Neural progenitor cell (in vitro differentiated cells): ENCODE data around the gene MYF5. TPM values are rescaled to one million over a fixed set of nuclear protein-coding genes. Genes with fewer than 3 reads are reported as not detected.

Experiments used
- DNase-seq: peaks from one replicate; pipeline ENCODE4 v3.0.0-alpha.2; 2016; ENCODE audit warnings: low spot score
- H2AFZ ChIP-seq: fragments of 200-600 bp; sonication (generic); replicated peaks from 2 replicates; pipeline ENCODE4 v1.6.1; 2016; ENCODE audit warnings: antibody characterized with exemption
- H3F3A ChIP-seq: fragments of 200-600 bp; sonication (generic); 2 replicates; pipeline ENCODE4 v1.6.1; 2016; ENCODE audit warnings: antibody characterized with exemption, low read depth
- H3K27ac ChIP-seq: fragments of 200-600 bp; sonication (generic); 2 replicates; pipeline ENCODE4 v1.5.1; 2016; ENCODE audit warnings: mild to moderate bottlenecking
- H3K27me3 ChIP-seq: fragments of 200-600 bp; sonication (generic); 2 replicates; pipeline ENCODE4 v1.6.1; 2016; ENCODE audit warnings: mild to moderate bottlenecking, moderate library complexity
- H3K36me3 ChIP-seq: fragments of 200-600 bp; sonication (generic); 2 replicates; pipeline ENCODE4 v1.5.1; 2016
- H3K4me1 ChIP-seq: fragments of 200-600 bp; sonication (generic); 2 replicates; pipeline ENCODE4 v1.6.1; 2016; ENCODE audit warnings: mixed run types
- H3K4me2 ChIP-seq: fragments of 200-600 bp; sonication (generic); 2 replicates; pipeline ENCODE4 v1.6.1; 2016
- H3K4me3 ChIP-seq: fragments of 200-600 bp; sonication (generic); 2 replicates; pipeline ENCODE4 v1.5.1; 2016
- H3K79me2 ChIP-seq: fragments of 200-600 bp; sonication (generic); 2 replicates; pipeline ENCODE4 v1.6.1; 2016; ENCODE audit warnings: low read depth
- H3K9ac ChIP-seq: fragments of 200-600 bp; sonication (generic); 2 replicates; pipeline ENCODE4 v1.6.1; 2016
- H3K9me3 ChIP-seq: fragments of 200-600 bp; sonication (generic); 2 replicates; pipeline ENCODE4 v1.5.1; 2016; ENCODE audit warnings: low read depth
- H4K20me1 ChIP-seq: fragments of 200-600 bp; sonication (generic); 2 replicates; pipeline ENCODE4 v1.6.1; 2016; ENCODE audit warnings: low read depth
- H3K27ac Mint-ChIP-seq: 3 replicates; pipeline ENCODE4 v1.8.0; 2021; ENCODE audit warnings: mixed read lengths
- H3K27me3 Mint-ChIP-seq: 2 replicates; pipeline ENCODE4 v1.8.0; 2022; ENCODE audit warnings: low read depth, mild to moderate bottlenecking, inconsistent platforms, moderate library complexity, mixed read lengths; ENCODE audit not compliant: insufficient read depth
- H3K36me3 Mint-ChIP-seq: 3 replicates; pipeline ENCODE4 v1.8.0; 2021; ENCODE audit warnings: mixed read lengths
- H3K4me1 Mint-ChIP-seq: 3 replicates; pipeline ENCODE4 v1.8.0; 2021; ENCODE audit warnings: mixed read lengths
- H3K4me3 Mint-ChIP-seq: 3 replicates; pipeline ENCODE4 v1.8.0; 2021; ENCODE audit warnings: mild to moderate bottlenecking, moderate library complexity, mixed read lengths
- H3K9me3 Mint-ChIP-seq: 3 replicates; pipeline ENCODE4 v1.8.0; 2020; ENCODE audit warnings: mixed read lengths
- EZH2 ChIP-seq: fragments of 200-600 bp; sonication (generic); IDR thresholded peaks from 2 replicates; pipeline ENCODE4 v1.6.1; 2017; ENCODE audit warnings: antibody characterized with exemption, mild to moderate bottlenecking, moderate library complexity
- EZH2phosphoT487 ChIP-seq: fragments of 200-600 bp; sonication (generic); IDR thresholded peaks from 2 replicates; pipeline ENCODE4 v1.6.1; 2017; ENCODE audit warnings: antibody characterized with exemption
- total RNA-seq: library from RNA; depleted of rRNA; stranded (reverse); fragments of >200 nt; gene quantifications from 2 replicates; pipeline ENCODE4 v1.2.3, GENCODE V29; 2015; ENCODE audit warnings: low replicate concordance
- TF ChIP-seq, protein P1 (sequence below): fragments of 200-600 bp; sonication (generic); IDR thresholded peaks from 2 replicates; pipeline ENCODE4 v1.5.1; 2017; ENCODE audit warnings: antibody characterized with exemption, mild to moderate bottlenecking

Gene MYF5
- total RNA-seq, 1 donor from 2014 or later, result not detected

DNA sequence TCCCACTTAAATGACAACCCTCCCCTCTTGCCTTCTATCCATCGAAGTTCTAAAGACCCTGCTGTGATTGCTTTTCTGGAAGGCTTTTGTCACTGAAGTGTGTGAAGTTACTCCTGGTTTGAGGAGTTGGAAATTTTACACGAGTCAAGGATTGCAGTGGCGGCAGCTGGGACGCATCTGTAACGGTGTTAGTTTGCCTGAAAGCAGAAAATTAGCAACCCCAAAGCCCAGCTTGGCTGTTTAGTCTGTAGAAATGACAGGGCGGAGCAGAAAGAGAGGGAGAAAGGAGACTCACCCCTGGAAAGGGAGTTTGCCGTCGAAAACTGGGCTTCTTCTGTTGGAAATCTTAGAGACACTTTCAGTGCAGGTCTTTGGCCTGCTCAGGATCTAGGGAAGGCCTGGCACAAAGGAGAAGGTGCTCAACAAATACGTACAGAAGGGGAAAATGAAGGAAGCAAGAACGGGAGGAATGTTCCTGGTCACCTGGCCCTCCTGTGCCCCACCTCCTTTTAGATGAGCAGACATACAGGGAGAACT lies 931 bp upstream of the MYF5 start:
- no peaks in the 10 kb centered on the region for H3K79me2 ChIP-seq
- no peaks in the 10 kb centered on the region for H3K9me3 ChIP-seq
- H3K4me3 Mint-ChIP-seq, result no peak overlapping the region
- H3K9ac ChIP-seq, result no peak overlapping the region
- H3K9me3 Mint-ChIP-seq, result peaks cover 4% of the 10 kb centered on the region
- H3K27ac ChIP-seq, result peak overlapping the region; percentile 68
- peaks cover 25% of the 10 kb centered on the region for H3F3A ChIP-seq
- peak overlapping the region; percentile 55 for H2AFZ ChIP-seq
- no peak overlapping the region for H3K4me3 ChIP-seq
- H3K27me3 Mint-ChIP-seq, result peaks cover 15% of the 10 kb centered on the region
- peaks cover 31% of the 10 kb centered on the region for H3K4me1 Mint-ChIP-seq
- H4K20me1 ChIP-seq, result no peaks in the 10 kb centered on the region
- no peak overlapping the region for H3K27ac Mint-ChIP-seq
- peaks cover 54% of the 10 kb centered on the region for H3K27me3 ChIP-seq
- H3K36me3 ChIP-seq, result no peaks in the 10 kb centered on the region
- H3K4me1 ChIP-seq, result peaks cover 32% of the 10 kb centered on the region
- TF ChIP-seq, protein P1, sequence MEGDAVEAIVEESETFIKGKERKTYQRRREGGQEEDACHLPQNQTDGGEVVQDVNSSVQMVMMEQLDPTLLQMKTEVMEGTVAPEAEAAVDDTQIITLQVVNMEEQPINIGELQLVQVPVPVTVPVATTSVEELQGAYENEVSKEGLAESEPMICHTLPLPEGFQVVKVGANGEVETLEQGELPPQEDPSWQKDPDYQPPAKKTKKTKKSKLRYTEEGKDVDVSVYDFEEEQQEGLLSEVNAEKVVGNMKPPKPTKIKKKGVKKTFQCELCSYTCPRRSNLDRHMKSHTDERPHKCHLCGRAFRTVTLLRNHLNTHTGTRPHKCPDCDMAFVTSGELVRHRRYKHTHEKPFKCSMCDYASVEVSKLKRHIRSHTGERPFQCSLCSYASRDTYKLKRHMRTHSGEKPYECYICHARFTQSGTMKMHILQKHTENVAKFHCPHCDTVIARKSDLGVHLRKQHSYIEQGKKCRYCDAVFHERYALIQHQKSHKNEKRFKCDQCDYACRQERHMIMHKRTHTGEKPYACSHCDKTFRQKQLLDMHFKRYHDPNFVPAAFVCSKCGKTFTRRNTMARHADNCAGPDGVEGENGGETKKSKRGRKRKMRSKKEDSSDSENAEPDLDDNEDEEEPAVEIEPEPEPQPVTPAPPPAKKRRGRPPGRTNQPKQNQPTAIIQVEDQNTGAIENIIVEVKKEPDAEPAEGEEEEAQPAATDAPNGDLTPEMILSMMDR, result no peak
- TF ChIP-seq EZH2 (no peak), EZH2phosphoT487 (no peak)
- H3K4me2 ChIP-seq, result peak overlapping the region; percentile 75
- peak; percentile 38 for DNase-seq
- no peaks in the 10 kb centered on the region for H3K36me3 Mint-ChIP-seq

GRCh38 chr12:80717856-80718255 lies 1.1 kb downstream of the MYF5 start:
- Mint-ChIP-seq H3K4me1 (peaks cover 28% of the 10 kb centered on the region), H3K36me3 (no peaks in the 10 kb centered on the region), H3K27ac (no peak overlapping the region), H3K4me3 (no peak overlapping the region), H3K27me3 (peaks cover 9% of the 10 kb centered on the region), H3K9me3 (peaks cover 4% of the 10 kb centered on the region)
- Histone ChIP-seq H3K4me3 (no peak overlapping the region), H4K20me1 (no peaks in the 10 kb centered on the region), H3K27me3 (peaks cover 35% of the 10 kb centered on the region), H3K9ac (no peak overlapping the region), H3K79me2 (no peaks in the 10 kb centered on the region), H3K4me2 (no peak overlapping the region), H3F3A (peaks cover 23% of the 10 kb centered on the region), H3K4me1 (peaks cover 32% of the 10 kb centered on the region), H3K9me3 (no peaks in the 10 kb centered on the region), H3K36me3 (no peaks in the 10 kb centered on the region), H3K27ac (no peak overlapping the region), H2AFZ (no peak overlapping the region)
- TF ChIP-seq, protein P1, result no peak
- TF ChIP-seq EZH2phosphoT487, result no peak
- no peak for TF ChIP-seq EZH2
- DNase-seq, result no peak

DNA sequence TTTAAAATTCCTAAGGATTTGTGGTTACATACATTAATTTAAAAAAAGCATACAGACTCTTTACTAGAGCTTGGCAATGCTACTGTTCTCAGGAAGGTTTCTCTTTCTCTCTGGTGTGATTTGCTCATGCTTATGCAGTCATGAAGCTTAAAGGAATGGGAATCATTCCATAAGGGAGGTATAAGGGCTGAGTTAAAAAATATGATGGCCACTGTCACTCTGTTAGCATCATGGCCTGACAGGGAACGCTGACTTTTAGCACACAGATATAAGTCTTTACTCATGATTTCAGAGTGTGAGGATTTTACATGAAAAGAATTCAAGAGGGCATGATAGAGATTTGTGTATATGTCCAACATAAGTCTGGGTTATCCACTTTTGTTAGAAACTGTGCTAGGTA lies 3.8 kb downstream of the MYF5 start:
- no peaks in the 10 kb centered on the region for H3K36me3 Mint-ChIP-seq
- peaks cover 9% of the 10 kb centered on the region for H3K27me3 Mint-ChIP-seq
- peaks cover 7% of the 10 kb centered on the region for H3F3A ChIP-seq
- H3K9me3 Mint-ChIP-seq, result peaks cover 4% of the 10 kb centered on the region
- no peak overlapping the region for H3K4me3 ChIP-seq
- no peaks in the 10 kb centered on the region for H3K9me3 ChIP-seq
- H3K27me3 ChIP-seq, result peaks cover 8% of the 10 kb centered on the region
- H3K4me2 ChIP-seq, result no peak overlapping the region
- H3K36me3 ChIP-seq, result no peaks in the 10 kb centered on the region
- no peak overlapping the region for H3K9ac ChIP-seq
- TF ChIP-seq, protein P1, result no peak
- TF ChIP-seq EZH2 (no peak), EZH2phosphoT487 (no peak)
- H3K79me2 ChIP-seq, result no peaks in the 10 kb centered on the region
- peaks cover 14% of the 10 kb centered on the region for H3K4me1 ChIP-seq
- no peak overlapping the region for H3K4me3 Mint-ChIP-seq
- H3K27ac Mint-ChIP-seq, result no peak overlapping the region
- H4K20me1 ChIP-seq, result no peaks in the 10 kb centered on the region
- H3K27ac ChIP-seq, result no peak overlapping the region
- DNase-seq, result no peak
- H3K4me1 Mint-ChIP-seq, result peaks cover 8% of the 10 kb centered on the region
- no peak overlapping the region for H2AFZ ChIP-seq
